ENCODE data around the gene TDRD6. TPM values are rescaled to one million over a fixed set of nuclear protein-coding genes. Genes with fewer than 3 reads are reported as not detected.

TDRD6 gene
- total RNA-seq, 2 donors from 2014 or later: 1.8 TPM

DNA sequence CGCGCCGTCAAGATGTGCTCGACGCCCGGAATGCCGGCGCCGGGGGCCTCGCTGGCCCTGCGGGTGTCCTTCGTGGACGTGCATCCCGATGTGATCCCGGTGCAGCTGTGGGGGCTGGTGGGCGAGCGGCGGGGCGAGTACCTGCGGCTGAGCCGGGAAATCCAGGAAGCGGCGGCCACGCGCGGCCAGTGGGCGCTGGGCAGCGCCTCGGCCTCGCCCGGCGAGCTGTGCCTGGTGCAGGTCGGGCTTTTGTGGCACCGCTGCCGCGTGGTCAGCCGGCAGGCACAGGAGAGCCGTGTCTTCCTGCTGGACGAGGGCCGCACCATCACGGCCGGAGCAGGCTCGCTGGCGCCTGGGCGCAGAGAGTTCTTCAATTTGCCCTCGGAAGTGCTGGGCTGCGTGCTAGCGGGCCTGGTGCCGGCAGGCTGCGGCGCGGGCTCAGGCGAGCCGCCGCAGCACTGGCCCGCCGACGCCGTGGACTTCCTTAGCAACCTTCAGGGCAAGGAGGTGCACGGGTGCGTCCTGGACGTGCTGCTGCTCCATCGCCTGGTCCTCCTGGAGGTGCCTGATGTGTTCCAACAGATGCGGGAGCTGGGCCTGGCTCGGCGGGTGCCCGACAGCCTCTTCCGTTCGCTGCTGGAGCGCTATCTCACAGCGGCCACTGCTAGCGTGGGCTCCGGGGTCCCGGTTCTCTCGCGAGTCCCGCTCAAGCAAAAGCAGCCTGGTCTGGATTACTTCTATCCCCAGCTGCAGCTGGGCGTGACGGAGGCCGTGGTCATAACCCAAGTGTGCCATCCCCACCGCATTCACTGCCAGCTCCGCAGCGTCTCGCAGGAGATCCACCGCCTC is 656 bp downstream of the TDRD6 start:
- Histone ChIP-seq H3K27ac (no peak overlapping the region), H3K4me1 (ENCODE audit: control insufficient read depth in 1 of 2, low read depth in 2 of 2) (no peaks in the 10 kb centered on the region), H3K4me3 (no peak overlapping the region), H3K27me3 (replicated peaks; ENCODE audit: insufficient read depth) (no peaks in the 10 kb centered on the region), H3K36me3 (no peaks in the 10 kb centered on the region), H3K9me3 (no peaks in the 10 kb centered on the region)
- TF ChIP-seq, protein P1, sequence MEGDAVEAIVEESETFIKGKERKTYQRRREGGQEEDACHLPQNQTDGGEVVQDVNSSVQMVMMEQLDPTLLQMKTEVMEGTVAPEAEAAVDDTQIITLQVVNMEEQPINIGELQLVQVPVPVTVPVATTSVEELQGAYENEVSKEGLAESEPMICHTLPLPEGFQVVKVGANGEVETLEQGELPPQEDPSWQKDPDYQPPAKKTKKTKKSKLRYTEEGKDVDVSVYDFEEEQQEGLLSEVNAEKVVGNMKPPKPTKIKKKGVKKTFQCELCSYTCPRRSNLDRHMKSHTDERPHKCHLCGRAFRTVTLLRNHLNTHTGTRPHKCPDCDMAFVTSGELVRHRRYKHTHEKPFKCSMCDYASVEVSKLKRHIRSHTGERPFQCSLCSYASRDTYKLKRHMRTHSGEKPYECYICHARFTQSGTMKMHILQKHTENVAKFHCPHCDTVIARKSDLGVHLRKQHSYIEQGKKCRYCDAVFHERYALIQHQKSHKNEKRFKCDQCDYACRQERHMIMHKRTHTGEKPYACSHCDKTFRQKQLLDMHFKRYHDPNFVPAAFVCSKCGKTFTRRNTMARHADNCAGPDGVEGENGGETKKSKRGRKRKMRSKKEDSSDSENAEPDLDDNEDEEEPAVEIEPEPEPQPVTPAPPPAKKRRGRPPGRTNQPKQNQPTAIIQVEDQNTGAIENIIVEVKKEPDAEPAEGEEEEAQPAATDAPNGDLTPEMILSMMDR (IDR thresholded peaks at IDR 0.05): no peak
- DNase-seq (ENCODE audit: low spot score) (no peak), ATAC-seq (ENCODE audit: insufficient number of reproducible peaks, low FRiP score, low read depth) (no peak)

DNA sequence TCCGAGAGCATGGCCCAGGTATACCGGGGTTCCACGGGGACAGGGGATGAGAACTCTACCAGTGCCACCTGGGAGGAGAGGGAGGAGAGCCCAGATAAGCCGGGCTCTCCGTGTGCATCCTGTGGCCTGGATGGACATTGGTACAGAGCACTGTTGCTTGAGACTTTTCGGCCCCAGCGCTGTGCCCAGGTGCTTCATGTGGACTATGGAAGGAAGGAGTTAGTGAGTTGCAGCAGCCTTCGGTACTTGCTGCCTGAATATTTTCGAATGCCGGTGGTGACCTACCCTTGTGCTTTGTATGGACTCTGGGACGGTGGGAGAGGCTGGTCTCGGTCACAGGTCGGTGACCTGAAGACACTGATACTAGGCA is 1.3 kb downstream of the TDRD6 start:
- Histone ChIP-seq H3K36me3 (no peaks in the 10 kb centered on the region), H3K27ac (no peak overlapping the region), H3K4me3 (no peak overlapping the region), H3K27me3 (replicated peaks; ENCODE audit: insufficient read depth) (no peaks in the 10 kb centered on the region), H3K4me1 (ENCODE audit: control insufficient read depth in 1 of 2, low read depth in 2 of 2) (no peaks in the 10 kb centered on the region), H3K9me3 (no peaks in the 10 kb centered on the region)
- no peak for DNase-seq (ENCODE audit: low spot score)
- TF ChIP-seq, protein P1 (IDR thresholded peaks at IDR 0.05): no peak
- no peak for ATAC-seq (ENCODE audit: insufficient number of reproducible peaks, low FRiP score, low read depth)

DNA sequence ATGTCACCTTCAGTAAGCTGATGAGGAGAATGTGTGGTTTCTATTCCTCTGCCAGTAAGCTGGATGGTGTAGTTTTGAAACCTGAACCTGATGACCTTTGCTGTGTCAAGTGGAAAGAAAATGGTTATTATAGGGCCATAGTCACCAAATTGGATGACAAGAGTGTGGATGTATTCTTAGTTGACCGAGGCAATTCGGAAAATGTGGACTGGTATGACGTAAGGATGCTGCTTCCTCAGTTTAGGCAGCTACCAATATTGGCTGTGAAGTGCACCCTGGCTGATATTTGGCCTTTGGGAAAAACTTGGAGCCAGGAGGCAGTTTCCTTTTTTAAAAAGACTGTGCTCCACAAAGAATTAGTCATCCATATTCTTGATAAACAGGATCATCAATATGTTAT is 2.0 kb downstream of the TDRD6 start:
- Histone ChIP-seq H3K9me3 (no peaks in the 10 kb centered on the region), H3K27me3 (replicated peaks; ENCODE audit: insufficient read depth) (no peaks in the 10 kb centered on the region), H3K27ac (no peak overlapping the region), H3K36me3 (no peaks in the 10 kb centered on the region), H3K4me1 (ENCODE audit: control insufficient read depth in 1 of 2, low read depth in 2 of 2) (no peaks in the 10 kb centered on the region), H3K4me3 (no peak overlapping the region)
- TF ChIP-seq, protein P1 (IDR thresholded peaks at IDR 0.05): no peak
- DNase-seq (ENCODE audit: low spot score): no peak
- ATAC-seq (ENCODE audit: insufficient number of reproducible peaks, low FRiP score, low read depth): no peak

DNA sequence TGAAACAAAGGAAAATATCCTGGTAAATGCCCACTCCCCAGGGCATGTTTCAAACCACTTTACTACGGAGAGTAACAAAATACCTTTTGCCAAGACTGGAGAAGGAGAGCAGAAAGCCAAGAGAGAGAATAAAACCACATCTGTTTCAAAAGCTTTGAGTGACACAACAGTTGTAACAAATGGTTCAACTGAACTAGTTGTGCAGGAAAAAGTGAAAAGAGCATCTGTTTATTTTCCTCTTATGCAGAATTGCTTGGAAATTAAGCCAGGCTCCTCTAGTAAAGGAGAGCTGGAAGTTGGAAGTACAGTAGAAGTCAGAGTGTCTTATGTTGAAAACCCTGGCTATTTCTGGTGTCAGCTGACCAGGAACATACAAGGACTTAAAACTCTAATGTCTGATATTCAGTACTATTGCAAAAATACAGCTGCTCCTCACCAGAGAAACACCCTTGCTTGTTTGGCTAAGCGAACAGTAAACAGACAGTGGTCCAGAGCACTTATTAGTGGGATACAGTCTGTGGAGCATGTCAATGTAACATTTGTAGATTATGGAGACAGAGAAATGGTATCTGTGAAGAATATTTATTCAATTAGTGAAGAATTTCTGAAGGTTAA is 2.6 kb downstream of the TDRD6 start:
- DNase-seq (ENCODE audit: low spot score) (no peak), ATAC-seq (ENCODE audit: insufficient number of reproducible peaks, low FRiP score, low read depth) (no peak)
- Histone ChIP-seq H3K27me3 (replicated peaks; ENCODE audit: insufficient read depth) (no peaks in the 10 kb centered on the region), H3K4me3 (no peak overlapping the region), H3K4me1 (ENCODE audit: control insufficient read depth in 1 of 2, low read depth in 2 of 2) (no peaks in the 10 kb centered on the region), H3K27ac (no peak overlapping the region), H3K36me3 (no peaks in the 10 kb centered on the region), H3K9me3 (no peaks in the 10 kb centered on the region)
- TF ChIP-seq, protein P1 (IDR thresholded peaks at IDR 0.05): no peak

DNA sequence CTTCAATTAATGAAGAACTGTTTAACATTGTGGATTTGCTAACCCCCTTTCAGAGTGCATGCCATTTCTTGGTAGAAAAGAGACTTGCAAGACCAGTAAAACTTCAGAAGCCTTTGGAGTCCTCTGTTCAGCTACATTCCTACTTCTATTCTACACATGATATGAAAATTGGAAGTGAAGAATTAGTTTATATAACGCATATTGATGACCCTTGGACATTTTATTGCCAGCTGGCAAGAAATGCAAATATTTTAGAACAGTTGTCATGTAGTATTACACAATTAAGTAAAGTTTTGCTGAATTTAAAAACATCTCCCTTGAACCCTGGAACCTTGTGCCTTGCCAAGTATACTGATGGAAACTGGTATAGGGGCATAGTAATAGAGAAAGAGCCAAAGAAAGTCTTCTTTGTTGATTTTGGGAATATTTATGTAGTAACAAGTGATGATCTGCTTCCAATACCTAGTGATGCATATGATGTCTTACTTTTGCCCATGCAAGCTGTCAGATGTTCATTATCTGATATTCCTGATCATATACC is 3.3 kb downstream of the TDRD6 start:
- DNase-seq (ENCODE audit: low spot score): no peak
- Histone ChIP-seq H3K9me3 (no peaks in the 10 kb centered on the region), H3K27me3 (replicated peaks; ENCODE audit: insufficient read depth) (no peaks in the 10 kb centered on the region), H3K36me3 (no peaks in the 10 kb centered on the region), H3K4me1 (ENCODE audit: control insufficient read depth in 1 of 2, low read depth in 2 of 2) (no peaks in the 10 kb centered on the region), H3K4me3 (no peak overlapping the region), H3K27ac (no peak overlapping the region)
- TF ChIP-seq, protein P1 (IDR thresholded peaks at IDR 0.05): no peak
- ATAC-seq (ENCODE audit: insufficient number of reproducible peaks, low FRiP score, low read depth): no peak
